ENCODE data around the gene ACTR6. TPM values are rescaled to one million over a fixed set of nuclear protein-coding genes. Genes with fewer than 3 reads are reported as not detected.
A peak's percentile ranks its signal among the peaks of the same experiment; 100 is the strongest.

Gene ACTR6
- total and polyA plus RNA-seq, 2 donors (not counting 3 experiments of a cell fraction or from before 2014, with no cell fraction given): 7.5 to 23.2 TPM

- no peaks in the 10 kb centered on the region for H3K9me1 ChIP-seq (replicated peaks; ENCODE audit: control insufficient read depth, extremely low read depth, insufficient read depth, low read length)
- H3K9ac ChIP-seq (replicated peaks; ENCODE audit: extremely low read depth, insufficient read depth, low read length): no peak overlapping the region
- TF ChIP-seq EZH2 (IDR thresholded peaks at IDR 0.05; ENCODE audit: borderline replicate concordance, low read depth, low read length, severe bottlenecking): no peak
- TF ChIP-seq, protein P1, sequence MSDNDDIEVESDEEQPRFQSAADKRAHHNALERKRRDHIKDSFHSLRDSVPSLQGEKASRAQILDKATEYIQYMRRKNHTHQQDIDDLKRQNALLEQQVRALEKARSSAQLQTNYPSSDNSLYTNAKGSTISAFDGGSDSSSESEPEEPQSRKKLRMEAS (IDR thresholded peaks at IDR 0.05; ENCODE audit: insufficient read depth, insufficient read length): no peak
- TF ChIP-seq JUN (IDR thresholded peaks at IDR 0.05; ENCODE audit: borderline replicate concordance, insufficient read depth, insufficient read length, low read depth): no peak
- no peak for TF ChIP-seq GATA2 (IDR thresholded peaks at IDR 0.05; ENCODE audit: insufficient read depth, insufficient read length, low read depth, low read length)
- TF ChIP-seq POLR2A (IDR thresholded peaks at IDR 0.05; ENCODE audit: low read depth, low read length): no peak
- TF ChIP-seq MYC (IDR thresholded peaks at IDR 0.05; ENCODE audit: low read depth, low read length): no peak
- TF ChIP-seq POLR2AphosphoS5 (IDR thresholded peaks at IDR 0.05; ENCODE audit: insufficient read depth, low read depth, low read length): no peak
- peak; percentile 52 to 53 for TF ChIP-seq CTCF (IDR thresholded peaks at IDR 0.05; ENCODE audit: extremely low read depth in 1 of 2, insufficient read depth in 1 of 2, low read depth in 1 of 2, low read length in 2 of 2)
- TF ChIP-seq FOS (IDR thresholded peaks at IDR 0.05; ENCODE audit: borderline replicate concordance, insufficient read depth, low read length): no peak
- intact Hi-C loops (cut with micrococcal nuclease): loop anchor here (1.0 to 10.0 kb wide), 3 partner anchors 170 to 430 kb away; no protein-coding TSS in a partner anchor
- H3K36me3 ChIP-seq (ENCODE audit: control insufficient read depth in 2 of 2, extremely low read depth in 1 of 2, insufficient read depth in 2 of 2, low read length in 2 of 2): no peaks in the 10 kb centered on the region
- DNase-seq (ENCODE audit: low read depth, low spot score): peak; percentile 58
- ChIA-PET CTCF (interaction anchor here (0.5 to 4.8 kb wide), 31 partner anchors 10 to 503 kb away, joined by 3 to 172 read pairs (median 4); partner anchors contain the start of genes ACTR6, DEPDC4 and SCYL2), POLR2A (no interaction called here)
- no peaks in the 10 kb centered on the region for H3K4me1 ChIP-seq (ENCODE audit: control insufficient read depth, extremely low read depth, insufficient read depth, low read length)
- no TSS peak for BruUV-seq (replicated peaks)
- no peak overlapping the region for H3K4me3 ChIP-seq (replicated peaks in 1 of 3; ENCODE audit: insufficient read depth in 1 of 3, low read depth in 1 of 3, low read length in 3 of 3)
- dilution Hi-C loops (cut with MboI; ENCODE audit: extremely low pct_ligation_motif_present, low sequenced_read_pairs): no loop called here
- H3K27ac ChIP-seq (ENCODE audit: insufficient read depth, low read depth, low read length): no peak overlapping the region
- H3K4me2 ChIP-seq (ENCODE audit: insufficient read depth, low read length): no peak overlapping the region
- no peaks in the 10 kb centered on the region for H3K79me2 ChIP-seq (ENCODE audit: control insufficient read depth, insufficient read depth, low read length)
- H3K27me3 ChIP-seq (ENCODE audit: control insufficient read depth in 2 of 2, insufficient read depth in 2 of 2, low read length in 2 of 2): no peaks in the 10 kb centered on the region
- H4K20me1 ChIP-seq (replicated peaks; ENCODE audit: control insufficient read depth, extremely low read depth, insufficient read depth, low read length): no peaks in the 10 kb centered on the region
- no peak overlapping the region for H2AFZ ChIP-seq (ENCODE audit: low read depth, low read length)
- H3K9me3 ChIP-seq (replicated peaks; ENCODE audit: control insufficient read depth, insufficient read depth, low read length): no peaks in the 10 kb centered on the region
- peak; percentile 68 for FAIRE-seq
These were observed 34.1 kb downstream of the ACTR6 start for GRCh38 chr12:100234591-100235304.

Data from endothelial cell of umbilical vein (primary cell).